ENCODE data around the gene NUDT2.
"Not testable (repeated sequence)": the region's sequence is repeated elsewhere in the genome, so short reads cannot be mapped to it uniquely, and the experiment has no call there.

The NUDT2 gene

DNA sequence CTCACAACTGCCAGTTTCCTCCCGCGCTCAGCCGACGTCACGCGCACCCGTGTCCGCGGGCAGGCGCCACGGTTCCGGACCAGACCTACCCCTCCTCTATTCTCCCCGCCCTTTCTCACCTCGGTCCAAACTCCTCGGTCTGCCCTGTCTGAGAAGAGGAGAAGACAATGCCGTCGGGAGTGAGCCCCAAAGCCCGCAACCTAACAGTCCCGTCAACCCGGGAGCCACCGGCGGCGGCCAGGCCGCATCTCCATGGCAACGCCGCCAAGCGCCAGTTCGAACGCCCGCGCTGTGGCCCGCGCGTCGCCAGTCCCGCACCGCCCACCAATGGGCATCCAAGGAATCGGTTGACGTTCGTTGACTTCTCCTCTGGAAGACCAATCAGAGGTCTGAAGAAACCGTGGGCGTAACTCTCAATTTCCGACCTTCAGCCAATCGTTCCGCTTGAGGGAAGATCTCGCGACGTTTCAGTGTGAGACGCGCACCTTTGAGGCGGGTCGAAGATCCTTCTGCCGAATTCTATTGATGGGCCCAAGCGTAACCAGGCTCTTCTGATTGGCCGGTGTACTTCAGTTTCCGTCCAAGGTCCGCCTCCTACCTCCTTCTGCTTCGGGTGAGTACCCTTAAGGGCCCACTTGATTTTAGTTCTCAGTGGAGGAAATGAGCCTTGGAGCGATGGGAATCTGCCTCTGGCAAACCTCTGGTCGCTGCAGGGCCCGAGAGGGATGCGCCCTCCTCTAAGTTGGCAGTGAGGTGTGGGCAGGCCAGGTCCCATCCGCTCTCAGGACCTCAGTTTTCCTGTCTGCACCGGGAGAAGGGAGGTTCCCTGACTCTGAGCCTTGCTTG, at the start of gene NUDT2, which contains the start of gene KIF24:
NUDT2 (plus strand) TSS at position 583 of the 846 bp plus-strand sequence. CDS start 9,471 bp downstream, outside the sequence.
KIF24 (minus strand) TSS at position 282 of the 846 bp plus-strand sequence. CDS start 17,922 bp downstream, outside the sequence.
- DNase-seq (ENCODE audit: low read depth in 4 of 4, low spot score in 1 of 4): peak; percentile 84 to 92 (median 90)

DNA sequence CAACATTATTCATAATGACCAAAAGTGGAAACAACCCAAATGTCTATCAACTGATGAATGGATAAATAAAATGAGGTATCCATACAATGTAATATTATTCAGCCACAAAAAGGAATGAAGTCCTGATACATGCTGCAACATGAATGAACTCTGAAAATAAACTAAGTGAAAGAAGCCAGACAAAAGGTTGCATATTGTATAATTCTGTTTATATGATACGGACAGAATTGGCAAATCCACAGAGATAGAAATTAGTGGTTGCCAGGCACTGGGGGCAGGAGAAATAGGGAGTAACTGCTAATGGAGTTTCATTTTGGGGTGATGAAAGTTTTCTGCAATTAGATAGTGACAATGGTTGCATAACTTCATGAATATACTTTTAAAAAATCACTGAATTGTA, 47.3 kb upstream of the NUDT2 start:
- DNase-seq (ENCODE audit: low read depth in 4 of 4, low spot score in 1 of 4): no peak

- no peak for DNase-seq (ENCODE audit: low read depth in 4 of 4, low spot score in 1 of 4)
Measured at GRCh38 chr9:34289159-34289558, 40.2 kb upstream of the NUDT2 start.

GRCh38 chr9:34291023-34291422, 38.3 kb upstream of the NUDT2 start:
- DNase-seq (ENCODE audit: low read depth in 4 of 4, low spot score in 1 of 4): no peak

DNA sequence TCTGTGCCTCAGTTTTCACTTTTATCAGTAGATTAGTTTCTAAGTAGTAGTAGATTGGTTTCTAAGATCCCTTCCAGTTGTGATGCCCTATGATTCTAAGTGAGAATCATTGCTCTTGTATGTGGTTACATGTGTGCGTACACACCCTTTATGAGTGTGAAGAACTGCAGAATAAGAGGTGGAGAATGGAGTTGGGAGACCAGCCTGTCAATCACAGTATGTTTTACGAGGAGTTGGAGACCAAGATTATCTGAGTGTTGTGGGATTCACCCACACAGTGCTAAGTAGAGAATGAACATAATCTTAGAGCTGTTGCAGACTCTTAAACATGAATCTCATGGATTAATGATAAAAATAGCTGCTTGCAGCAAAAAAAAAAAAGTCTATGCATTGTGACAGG, 37.9 kb upstream of the NUDT2 start:
- DNase-seq (ENCODE audit: low read depth in 4 of 4, low spot score in 1 of 4): no peak

GRCh38 chr9:34292552-34292951, 36.8 kb upstream of the NUDT2 start:
- DNase-seq (ENCODE audit: low read depth in 4 of 4, low spot score in 1 of 4): no peak

- not testable (repeated sequence) for DNase-seq (ENCODE audit: low read depth in 4 of 4, low spot score in 1 of 4)
Measured at GRCh38 chr9:34301064-34301463, 28.3 kb upstream of the NUDT2 start.

DNA sequence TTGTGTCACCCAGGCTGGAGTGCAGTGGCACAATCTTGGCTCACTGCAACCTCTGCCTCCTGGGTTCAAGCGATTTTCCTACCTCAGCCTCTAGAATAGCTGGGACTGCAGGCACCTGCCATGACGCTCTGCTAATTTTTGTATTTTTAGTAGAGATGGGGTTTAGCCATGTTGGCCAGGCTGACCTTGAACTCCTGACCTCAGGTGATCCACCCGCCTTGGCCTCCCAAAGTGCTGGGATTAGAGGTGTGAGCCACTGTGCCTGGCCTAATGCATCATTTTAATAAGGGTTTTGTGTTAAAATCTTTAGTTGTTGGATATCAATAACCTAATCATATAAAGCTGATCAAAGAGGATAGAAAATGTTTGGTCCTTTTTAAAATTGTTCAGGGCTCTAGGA, 21.1 kb upstream of the NUDT2 start:
- not testable (repeated sequence) for DNase-seq (ENCODE audit: low read depth in 4 of 4, low spot score in 1 of 4)

- no peak for DNase-seq (ENCODE audit: low read depth in 4 of 4, low spot score in 1 of 4)
Measured at GRCh38 chr9:34310215-34310614, 19.2 kb upstream of the NUDT2 start.

DNA sequence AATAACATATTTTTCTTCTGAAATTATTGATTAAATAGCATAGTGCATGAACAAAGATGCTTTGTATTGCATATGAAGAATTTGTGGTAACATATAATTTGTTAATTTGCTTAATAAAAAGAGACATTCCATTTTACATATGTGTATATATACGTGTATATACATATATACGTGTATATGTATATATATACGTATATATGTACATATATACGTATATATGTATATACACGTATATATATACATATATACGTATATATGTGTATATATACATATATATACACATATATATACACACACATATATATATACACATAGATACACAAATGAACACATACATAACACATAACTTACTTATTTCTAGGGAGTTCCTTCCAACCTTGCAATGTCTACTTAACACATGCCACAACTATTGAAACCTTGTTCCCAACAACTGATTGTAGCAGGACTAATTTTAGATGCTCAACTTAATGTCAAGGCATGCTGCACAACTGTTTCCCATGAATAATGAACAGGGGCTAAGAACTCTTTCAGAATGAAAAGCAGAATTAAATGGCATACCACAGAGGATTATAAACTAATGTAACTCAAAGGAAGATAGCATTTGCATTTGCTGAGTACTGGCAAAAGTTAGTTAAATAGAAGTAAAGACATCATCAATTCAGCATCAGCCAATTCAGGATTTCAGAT, 17.7 kb upstream of the NUDT2 start:
- no peak for DNase-seq (ENCODE audit: low read depth in 4 of 4, low spot score in 1 of 4)

DNA sequence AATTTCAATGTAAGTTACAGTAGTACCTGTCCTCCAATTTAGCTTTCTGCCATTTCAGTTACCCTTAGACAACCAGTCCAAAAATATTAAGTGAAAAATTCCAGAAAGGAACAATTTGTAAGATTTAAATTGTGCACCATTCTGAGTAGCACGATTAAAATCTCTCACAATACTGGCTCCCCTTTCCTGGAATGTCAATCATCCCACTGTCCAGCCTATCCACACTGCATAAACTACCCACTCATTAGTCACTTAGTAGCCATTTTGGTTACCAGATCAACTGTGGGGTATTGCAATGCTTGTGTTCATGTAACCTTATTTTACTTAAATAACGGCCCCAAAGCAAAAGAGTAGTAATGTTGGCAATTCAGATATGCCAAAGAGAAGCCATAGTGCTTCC, 11.9 kb upstream of the NUDT2 start:
- DNase-seq (ENCODE audit: low read depth in 4 of 4, low spot score in 1 of 4): no peak

DNA sequence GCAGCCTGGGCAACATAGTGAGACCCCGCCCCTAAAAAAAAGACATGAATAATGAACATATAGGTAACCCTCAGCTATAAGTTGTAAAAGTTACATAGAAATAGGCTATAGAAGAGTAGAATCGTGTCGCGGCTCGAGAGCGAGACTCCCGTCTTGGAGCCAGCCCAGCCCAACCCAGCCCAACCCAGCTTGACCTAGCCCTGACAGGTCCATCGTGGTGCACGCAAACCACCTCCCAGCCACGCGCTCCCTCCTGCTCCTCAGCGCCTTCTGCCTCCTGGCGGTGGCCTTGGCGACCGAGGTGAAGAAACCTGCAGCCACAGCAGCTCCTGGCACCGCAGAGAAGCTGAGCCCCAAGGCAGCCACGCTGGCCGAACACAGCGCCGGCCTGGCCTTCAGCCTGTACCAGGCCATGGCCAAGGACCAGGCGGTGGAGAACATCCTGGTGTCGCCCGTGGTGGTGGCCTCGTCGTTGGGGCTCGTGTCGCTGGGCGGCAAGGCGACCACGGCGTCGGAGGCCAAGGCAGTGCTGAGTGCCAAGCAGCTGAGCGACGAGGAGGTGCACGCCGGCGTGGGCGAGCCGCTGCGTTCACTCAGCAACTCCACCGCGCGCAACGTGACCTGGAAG, 11.1 kb upstream of the NUDT2 start:
- no peak for DNase-seq (ENCODE audit: low read depth in 4 of 4, low spot score in 1 of 4)

GRCh38 chr9:34321451-34321850, 7.9 kb upstream of the NUDT2 start:
- no peak for DNase-seq (ENCODE audit: low read depth in 4 of 4, low spot score in 1 of 4)

- no peak for DNase-seq (ENCODE audit: low read depth in 4 of 4, low spot score in 1 of 4)
Measured at GRCh38 chr9:34322899-34323591, 6.3 kb upstream of the NUDT2 start.

- DNase-seq (ENCODE audit: low read depth in 4 of 4, low spot score in 1 of 4): no peak
Measured at GRCh38 chr9:34326690-34327089, 2.7 kb upstream of the NUDT2 start.

DNA sequence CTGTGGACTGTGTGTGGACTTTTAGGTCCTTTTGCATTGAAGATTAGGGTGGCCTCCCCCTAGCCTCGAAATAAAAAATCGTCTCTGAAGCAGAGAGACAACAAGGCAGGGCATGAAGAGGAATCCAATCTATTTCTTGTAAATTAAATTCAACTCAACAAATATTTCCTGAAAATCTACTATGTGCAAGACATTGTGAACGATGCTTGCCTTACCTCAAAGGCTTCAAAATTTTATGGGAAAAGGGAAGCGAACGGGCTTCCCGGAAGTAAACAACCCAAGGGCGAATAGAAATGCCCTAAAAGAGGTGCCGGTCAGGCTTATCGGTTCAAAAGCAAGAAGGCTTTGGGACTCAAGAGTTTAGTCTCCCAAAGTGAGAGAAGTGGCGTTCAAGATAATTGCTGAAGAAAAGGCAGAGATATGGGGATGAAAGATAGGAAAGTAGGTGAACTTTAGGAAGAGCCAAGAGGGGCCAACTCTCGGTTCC, 826 bp upstream of the NUDT2 start:
- DNase-seq (ENCODE audit: low read depth in 4 of 4, low spot score in 1 of 4): no peak

- no peak for DNase-seq (ENCODE audit: low read depth in 4 of 4, low spot score in 1 of 4)
Measured at GRCh38 chr9:34331196-34331595, 1.8 kb downstream of the NUDT2 start.

DNA sequence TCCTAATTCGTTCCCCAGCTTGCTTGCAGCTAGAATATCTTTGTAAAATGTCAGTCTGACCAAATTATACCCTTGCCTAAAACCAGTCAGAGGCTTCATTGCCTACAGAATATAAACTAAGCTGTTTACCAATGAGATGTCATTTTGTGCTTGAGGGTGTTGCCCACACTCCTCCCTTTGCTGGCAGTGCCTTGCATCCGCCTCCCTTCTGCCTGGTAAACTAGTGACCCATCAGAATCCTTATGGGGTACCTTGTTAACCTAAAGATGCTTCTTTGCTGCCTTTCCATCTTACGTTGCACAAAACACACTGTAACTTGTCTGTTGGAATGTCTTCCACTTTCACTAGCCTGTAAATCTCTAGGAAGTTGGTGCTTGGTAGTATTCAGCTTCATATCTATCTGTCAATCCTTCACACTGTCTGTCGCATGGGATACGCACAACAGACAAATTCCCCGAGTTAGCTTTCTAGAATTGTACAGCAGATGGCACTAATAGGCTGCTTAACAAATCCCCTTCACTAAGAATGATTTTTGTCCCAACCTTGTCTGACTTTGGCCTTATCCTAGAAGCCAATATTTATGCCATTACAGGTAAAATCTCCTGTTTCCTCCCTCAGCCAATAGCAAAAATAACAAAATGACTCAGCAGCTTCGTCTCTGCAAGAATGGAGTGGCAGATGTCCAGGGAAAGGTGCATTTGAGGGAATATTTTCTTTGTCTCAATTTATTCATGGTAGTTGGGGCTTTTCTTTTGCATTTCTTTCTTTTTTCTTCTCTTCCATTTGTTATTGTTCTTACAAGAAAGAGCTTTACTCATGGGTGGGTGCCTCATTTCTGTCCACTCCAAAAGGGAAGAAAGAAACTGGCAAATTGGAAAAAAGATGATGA, 3.0 kb downstream of the NUDT2 start:
- no peak for DNase-seq (ENCODE audit: low read depth in 4 of 4, low spot score in 1 of 4)

GRCh38 chr9:34333836-34334235, 4.5 kb downstream of the NUDT2 start:
- no peak for DNase-seq (ENCODE audit: low read depth in 4 of 4, low spot score in 1 of 4)

- no peak for DNase-seq (ENCODE audit: low read depth in 4 of 4, low spot score in 1 of 4)
Measured at GRCh38 chr9:34334337-34334824, 5.0 kb downstream of the NUDT2 start.
